ENCODE measurements around the gene TLCD3A.

DNA sequence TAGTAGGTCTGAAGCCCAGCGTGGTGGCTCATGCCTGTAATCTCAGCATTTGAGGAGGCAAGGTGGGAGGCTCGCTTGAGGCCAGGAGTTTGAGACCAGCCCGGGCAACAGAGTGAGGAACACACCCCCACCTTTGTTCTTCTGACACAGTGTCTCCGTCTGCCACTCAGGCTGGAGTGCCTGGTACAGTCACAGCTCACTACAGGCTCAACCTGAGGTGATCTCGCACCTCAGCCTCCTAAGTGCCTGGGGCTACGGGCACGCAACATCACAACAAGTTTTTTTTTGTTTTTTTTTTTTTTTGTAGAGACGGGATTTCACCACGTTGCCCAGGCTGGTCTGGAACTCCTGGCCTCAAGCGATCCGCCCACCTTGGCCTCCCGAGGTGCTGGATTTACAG lies 6.7 kb upstream of the TLCD3A start:
- TF ChIP-seq, protein P1, sequence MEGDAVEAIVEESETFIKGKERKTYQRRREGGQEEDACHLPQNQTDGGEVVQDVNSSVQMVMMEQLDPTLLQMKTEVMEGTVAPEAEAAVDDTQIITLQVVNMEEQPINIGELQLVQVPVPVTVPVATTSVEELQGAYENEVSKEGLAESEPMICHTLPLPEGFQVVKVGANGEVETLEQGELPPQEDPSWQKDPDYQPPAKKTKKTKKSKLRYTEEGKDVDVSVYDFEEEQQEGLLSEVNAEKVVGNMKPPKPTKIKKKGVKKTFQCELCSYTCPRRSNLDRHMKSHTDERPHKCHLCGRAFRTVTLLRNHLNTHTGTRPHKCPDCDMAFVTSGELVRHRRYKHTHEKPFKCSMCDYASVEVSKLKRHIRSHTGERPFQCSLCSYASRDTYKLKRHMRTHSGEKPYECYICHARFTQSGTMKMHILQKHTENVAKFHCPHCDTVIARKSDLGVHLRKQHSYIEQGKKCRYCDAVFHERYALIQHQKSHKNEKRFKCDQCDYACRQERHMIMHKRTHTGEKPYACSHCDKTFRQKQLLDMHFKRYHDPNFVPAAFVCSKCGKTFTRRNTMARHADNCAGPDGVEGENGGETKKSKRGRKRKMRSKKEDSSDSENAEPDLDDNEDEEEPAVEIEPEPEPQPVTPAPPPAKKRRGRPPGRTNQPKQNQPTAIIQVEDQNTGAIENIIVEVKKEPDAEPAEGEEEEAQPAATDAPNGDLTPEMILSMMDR (IDR thresholded peaks at IDR 0.05; ENCODE audit: low read depth, low read length): no peak
- TF ChIP-seq EZH2phosphoT487 (IDR thresholded peaks at IDR 0.05; ENCODE audit: low read depth): no peak
